ENCODE data around the gene HEPACAM. TPM values are rescaled to one million over a fixed set of nuclear protein-coding genes. Genes with fewer than 3 reads are reported as not detected.

HEPACAM gene, protein sequence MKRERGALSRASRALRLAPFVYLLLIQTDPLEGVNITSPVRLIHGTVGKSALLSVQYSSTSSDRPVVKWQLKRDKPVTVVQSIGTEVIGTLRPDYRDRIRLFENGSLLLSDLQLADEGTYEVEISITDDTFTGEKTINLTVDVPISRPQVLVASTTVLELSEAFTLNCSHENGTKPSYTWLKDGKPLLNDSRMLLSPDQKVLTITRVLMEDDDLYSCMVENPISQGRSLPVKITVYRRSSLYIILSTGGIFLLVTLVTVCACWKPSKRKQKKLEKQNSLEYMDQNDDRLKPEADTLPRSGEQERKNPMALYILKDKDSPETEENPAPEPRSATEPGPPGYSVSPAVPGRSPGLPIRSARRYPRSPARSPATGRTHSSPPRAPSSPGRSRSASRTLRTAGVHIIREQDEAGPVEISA
- not detected in 2 replicates for total RNA-seq
- polyA plus RNA-seq = 0.03 TPM in 1 of 2 replicates, not detected in the other
- polyA plus RNA-seq (2011; cell fraction: cytosol; rRNA removed) = 0.01 TPM in 2 replicates
- polyA plus RNA-seq (2011; cell fraction: nucleus; rRNA removed) = 0.08 and 0.09 TPM in 2 replicates
- polyA plus RNA-seq (2012) = not detected in 2 replicates
- 0.12 TPM in 1 of 2 replicates, not detected in the other for polyA minus RNA-seq
- not detected for polyA minus RNA-seq (2011; cell fraction: cytosol; rRNA and poly(A)+ RNA removed)
- polyA minus RNA-seq (2011; cell fraction: nucleus; rRNA and poly(A)+ RNA removed) = not detected in 2 replicates
- percentile 15 among the genes with signal in this experiment for Bru-seq, nascent RNA
- percentile 14 among the genes with signal in this experiment for BruChase-seq, experiment 1, labeled RNA remaining after a 6-hour chase
- percentile 6 among the genes with signal in this experiment for BruChase-seq, experiment 2, labeled RNA remaining after a 2-hour chase
- long read RNA-seq = 0 reads

DNA sequence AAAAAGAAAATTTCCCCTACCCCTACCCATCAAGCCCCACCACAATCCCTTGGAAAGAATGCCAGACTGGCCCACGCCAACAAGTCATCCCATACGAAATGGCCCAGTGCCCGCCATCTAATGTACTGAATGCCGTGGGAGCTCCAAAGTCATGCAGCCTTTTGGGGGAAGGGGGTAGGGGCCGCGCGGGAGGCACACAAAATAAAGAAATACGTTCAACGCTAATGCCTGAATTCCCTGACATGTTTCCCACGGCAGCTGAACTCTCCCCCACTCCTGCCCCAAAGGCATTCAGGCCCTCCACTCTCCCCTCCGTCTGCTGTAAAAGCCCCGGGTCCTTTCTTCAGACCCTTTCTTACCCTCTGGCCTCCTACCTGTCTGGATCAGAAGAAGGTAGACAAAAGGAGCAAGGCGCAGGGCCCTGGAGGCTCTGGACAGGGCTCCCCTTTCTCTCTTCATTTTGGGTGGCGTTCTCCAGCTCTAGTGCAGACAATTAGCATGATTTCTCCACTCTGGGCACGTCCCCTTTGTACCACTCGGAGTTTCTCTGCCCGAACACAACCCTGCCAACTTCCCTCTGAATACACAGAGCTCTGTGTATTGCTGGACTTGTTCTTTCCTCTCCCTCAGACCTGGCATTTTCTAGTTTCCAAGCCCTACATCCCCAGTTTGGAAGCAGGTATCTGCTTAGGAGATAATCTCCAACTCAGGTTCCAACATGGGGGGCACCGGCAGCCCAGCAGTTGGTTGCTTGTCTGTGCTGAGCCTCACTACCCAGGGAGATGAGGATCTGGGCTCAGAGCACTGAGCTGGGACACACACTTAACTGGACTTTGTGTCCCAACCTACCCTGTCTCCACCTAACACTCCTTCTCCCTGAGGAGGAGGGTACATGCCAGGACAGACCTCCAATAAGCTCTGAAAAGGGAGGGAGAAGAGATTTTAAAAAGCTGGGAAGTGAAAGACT, at the start of gene HEPACAM:
TSS of gene HEPACAM (minus strand) at position 500 of the 967 bp plus-strand sequence. CDS start at position 459, 41 bp downstream.
- Histone ChIP-seq H4K20me1 (replicated peaks; ENCODE audit: control insufficient read depth, extremely low read depth, insufficient read depth, low read length) (no peaks in the 10 kb centered on the region), H3K27me3 (ENCODE audit: control insufficient read depth in 2 of 2, insufficient read depth in 2 of 2, low read length in 2 of 2) (peaks cover 0 to 3% of the 10 kb centered on the region in 2 experiments), H3K9me1 (replicated peaks; ENCODE audit: control insufficient read depth, extremely low read depth, insufficient read depth, low read length) (no peaks in the 10 kb centered on the region), H3K4me2 (ENCODE audit: insufficient read depth, low read length) (no peak within 1 kb of the TSS), H3K27ac (ENCODE audit: insufficient read depth, low read depth, low read length) (no peak within 1 kb of the TSS), H3K4me3 (replicated peaks in 1 of 3; ENCODE audit: insufficient read depth in 1 of 3, low read depth in 1 of 3, low read length in 3 of 3) (no peak within 1 kb of the TSS), H3K36me3 (ENCODE audit: control insufficient read depth in 2 of 2, extremely low read depth in 1 of 2, insufficient read depth in 2 of 2, low read length in 2 of 2) (no peaks in the 10 kb centered on the region), H3K9me3 (replicated peaks; ENCODE audit: control insufficient read depth, insufficient read depth, low read length) (no peaks in the 10 kb centered on the region), H3K4me1 (ENCODE audit: control insufficient read depth, extremely low read depth, insufficient read depth, low read length) (peaks cover 6% of the 10 kb centered on the region), H3K9ac (replicated peaks; ENCODE audit: extremely low read depth, insufficient read depth, low read length) (no peak within 1 kb of the TSS), H3K79me2 (ENCODE audit: control insufficient read depth, insufficient read depth, low read length) (no peaks in the 10 kb centered on the region), H2AFZ (ENCODE audit: low read depth, low read length) (no peak within 1 kb of the TSS)
- no TSS peak for BruUV-seq (replicated peaks)
- ChIA-PET CTCF (interaction anchor here (1.3 to 3.2 kb wide), 6 partner anchors 8 to 60 kb away, joined by 3 to 19 read pairs (median 6); no protein-coding TSS in a partner anchor), POLR2A (interaction anchor here (0.6 to 1.6 kb wide), 2 partner anchors 9 to 18 kb away, joined by 3 to 4 read pairs; partner anchors contain the start of gene CCDC15)
- FAIRE-seq = no peak
- no peak for DNase-seq (ENCODE audit: low read depth, low spot score)
- dilution Hi-C loops (cut with MboI; ENCODE audit: extremely low pct_ligation_motif_present, low sequenced_read_pairs) = no loop called here
- no peak for TF ChIP-seq MYC (IDR thresholded peaks at IDR 0.05; ENCODE audit: low read depth, low read length)
- TF ChIP-seq, protein P1, sequence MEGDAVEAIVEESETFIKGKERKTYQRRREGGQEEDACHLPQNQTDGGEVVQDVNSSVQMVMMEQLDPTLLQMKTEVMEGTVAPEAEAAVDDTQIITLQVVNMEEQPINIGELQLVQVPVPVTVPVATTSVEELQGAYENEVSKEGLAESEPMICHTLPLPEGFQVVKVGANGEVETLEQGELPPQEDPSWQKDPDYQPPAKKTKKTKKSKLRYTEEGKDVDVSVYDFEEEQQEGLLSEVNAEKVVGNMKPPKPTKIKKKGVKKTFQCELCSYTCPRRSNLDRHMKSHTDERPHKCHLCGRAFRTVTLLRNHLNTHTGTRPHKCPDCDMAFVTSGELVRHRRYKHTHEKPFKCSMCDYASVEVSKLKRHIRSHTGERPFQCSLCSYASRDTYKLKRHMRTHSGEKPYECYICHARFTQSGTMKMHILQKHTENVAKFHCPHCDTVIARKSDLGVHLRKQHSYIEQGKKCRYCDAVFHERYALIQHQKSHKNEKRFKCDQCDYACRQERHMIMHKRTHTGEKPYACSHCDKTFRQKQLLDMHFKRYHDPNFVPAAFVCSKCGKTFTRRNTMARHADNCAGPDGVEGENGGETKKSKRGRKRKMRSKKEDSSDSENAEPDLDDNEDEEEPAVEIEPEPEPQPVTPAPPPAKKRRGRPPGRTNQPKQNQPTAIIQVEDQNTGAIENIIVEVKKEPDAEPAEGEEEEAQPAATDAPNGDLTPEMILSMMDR (IDR thresholded peaks at IDR 0.05; ENCODE audit: extremely low read depth in 1 of 2, insufficient read depth in 1 of 2, low read depth in 1 of 2, low read length in 2 of 2) = no peak
- no peak for TF ChIP-seq POLR2AphosphoS5 (IDR thresholded peaks at IDR 0.05; ENCODE audit: insufficient read depth, low read depth, low read length)
- TF ChIP-seq POLR2A (IDR thresholded peaks at IDR 0.05; ENCODE audit: low read depth, low read length) = no peak
- TF ChIP-seq FOS (IDR thresholded peaks at IDR 0.05; ENCODE audit: borderline replicate concordance, insufficient read depth, low read length) = no peak
- no peak for TF ChIP-seq EZH2 (IDR thresholded peaks at IDR 0.05; ENCODE audit: borderline replicate concordance, low read depth, low read length, severe bottlenecking)
- TF ChIP-seq, protein P2, sequence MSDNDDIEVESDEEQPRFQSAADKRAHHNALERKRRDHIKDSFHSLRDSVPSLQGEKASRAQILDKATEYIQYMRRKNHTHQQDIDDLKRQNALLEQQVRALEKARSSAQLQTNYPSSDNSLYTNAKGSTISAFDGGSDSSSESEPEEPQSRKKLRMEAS (IDR thresholded peaks at IDR 0.05; ENCODE audit: insufficient read depth, insufficient read length) = no peak
- no peak for TF ChIP-seq GATA2 (IDR thresholded peaks at IDR 0.05; ENCODE audit: insufficient read depth, insufficient read length, low read depth, low read length)
- no peak for TF ChIP-seq JUN (IDR thresholded peaks at IDR 0.05; ENCODE audit: borderline replicate concordance, insufficient read depth, insufficient read length, low read depth)
- intact Hi-C loops (cut with micrococcal nuclease) = loop anchor here (2.0 kb wide), 1 partner anchor 17 kb away; no protein-coding TSS in a partner anchor

Measured in endothelial cell of umbilical vein (primary cell).